Neural cell (in vitro differentiated cells): Measurements from ENCODE around the gene SLC9A3. TPM values are rescaled to one million over a fixed set of nuclear protein-coding genes. Genes with fewer than 3 reads are reported as not detected.

Experiments used
- H2AFZ ChIP-seq: fragments of 200-600, 300-800 bp; sonication (generic), shearing (Covaris generic); 2 replicates; pipeline ENCODE4 v1.6.0; 2014; ENCODE audit warnings: low read depth, mild to moderate bottlenecking, antibody characterized with exemption, low read length, moderate library complexity
- H3F3A ChIP-seq: fragments of 200-600 bp; shearing (Covaris generic); 2 replicates; pipeline ENCODE4 v1.6.1; 2016; ENCODE audit warnings: mild to moderate bottlenecking, moderate library complexity, mixed read lengths, antibody characterized with exemption, low read length; ENCODE audit not compliant: insufficient read depth, poor library complexity, severe bottlenecking
- H3K27ac ChIP-seq: fragments of 200-600, 300-800 bp; sonication (generic), shearing (Covaris generic); 2 replicates; pipeline ENCODE4 v1.5.1; 2014; ENCODE audit warnings: mild to moderate bottlenecking, low read length, moderate library complexity
- H3K27me3 ChIP-seq: fragments of 300-800, 200-600 bp; sonication (generic), shearing (Covaris generic); 2 replicates; pipeline ENCODE4 v1.6.0; 2014; ENCODE audit warnings: mild to moderate bottlenecking, low read depth, low read length, moderate library complexity; ENCODE audit not compliant: insufficient read depth
- H3K36me3 ChIP-seq: fragments of 300-800, 200-600 bp; sonication (generic), shearing (Covaris generic); 2 replicates; pipeline ENCODE4 v1.5.1; 2014; ENCODE audit warnings: mild to moderate bottlenecking, antibody characterized with exemption, low read length, moderate library complexity; ENCODE audit not compliant: insufficient read depth
- H3K4me2 ChIP-seq: fragments of 300-800, 200-600 bp; sonication (generic), shearing (Covaris generic); 2 replicates; pipeline ENCODE4 v1.6.0; 2014; ENCODE audit warnings: mild to moderate bottlenecking, low read length
- H3K4me3 ChIP-seq: fragments of 300-800, 200-600 bp; sonication (generic), shearing (Covaris generic); 2 replicates; pipeline ENCODE4 v1.5.1; 2014; ENCODE audit warnings: mild to moderate bottlenecking, low read length, moderate library complexity
- H3K79me2 ChIP-seq: fragments of 200-600 bp; shearing (Covaris generic); replicated peaks from 2 replicates; pipeline ENCODE4 v1.6.0; 2014; ENCODE audit warnings: mild to moderate bottlenecking, low read length, moderate library complexity; ENCODE audit not compliant: insufficient read depth
- H3K9ac ChIP-seq: fragments of 300-800, 200-600 bp; sonication (generic), shearing (Covaris generic); 2 replicates; pipeline ENCODE4 v1.6.1; 2016; ENCODE audit warnings: mild to moderate bottlenecking, low read length, mixed read lengths
- H3K9me2 ChIP-seq: fragments of 200-600 bp; shearing (Covaris generic); 2 replicates; pipeline ENCODE4 v1.6.1; 2016; ENCODE audit warnings: mild to moderate bottlenecking, low read length, mixed read lengths; ENCODE audit not compliant: insufficient read depth
- H3K9me3 ChIP-seq: fragments of 200-600, 300-800 bp; sonication (generic), shearing (Covaris generic); 2 replicates; pipeline ENCODE4 v1.6.1; 2016; ENCODE audit warnings: mild to moderate bottlenecking, mixed run types, low read length, moderate library complexity, mixed read lengths
- H4K20me1 ChIP-seq: fragments of 200-600 bp; shearing (Covaris generic); 2 replicates; pipeline ENCODE4 v1.6.1; 2016; ENCODE audit warnings: mild to moderate bottlenecking, mixed run types; ENCODE audit not compliant: insufficient read depth
- CTCF ChIP-seq: fragments of 450-650 bp; IDR thresholded peaks from 2 replicates; pipeline ENCODE4 v1.5.1; 2014; ENCODE audit warnings: antibody characterized with exemption, mild to moderate bottlenecking, moderate library complexity; ENCODE audit not compliant: poor library complexity, severe bottlenecking
- EP300 ChIP-seq: fragments of 450-650 bp; conservative IDR thresholded peaks from 2 replicates; pipeline ENCODE4 v1.6.1; 2014; ENCODE audit warnings: antibody characterized with exemption, mild to moderate bottlenecking, moderate library complexity; ENCODE audit not compliant: poor library complexity, severe bottlenecking
- EZH2 ChIP-seq: fragments of 200-600, 300-800 bp; shearing (Covaris generic), sonication (generic); IDR thresholded peaks from 2 replicates; pipeline ENCODE4 v1.6.1; 2014; ENCODE audit warnings: antibody characterized with exemption, low read length, borderline replicate concordance, mild to moderate bottlenecking; ENCODE audit not compliant: insufficient read depth, poor library complexity, severe bottlenecking
- MXI1 ChIP-seq: fragments of 450-650 bp; conservative IDR thresholded peaks from 2 replicates; pipeline ENCODE4 v1.6.1; 2014; ENCODE audit warnings: antibody characterized with exemption, mild to moderate bottlenecking; ENCODE audit not compliant: poor library complexity, severe bottlenecking
- POLR2AphosphoS5 ChIP-seq: IDR thresholded peaks from 2 replicates; pipeline ENCODE4 v1.6.1; 2012
- RAD21 ChIP-seq: fragments of 450-650 bp; conservative IDR thresholded peaks from 2 replicates; pipeline ENCODE4 v1.6.1; 2014; ENCODE audit warnings: antibody characterized with exemption, mild to moderate bottlenecking, moderate library complexity
- REST ChIP-seq: IDR thresholded peaks from 2 replicates; pipeline ENCODE4 v1.6.1; 2012; ENCODE audit warnings: borderline replicate concordance
- TAF1 ChIP-seq: IDR thresholded peaks from 2 replicates; pipeline ENCODE4 v1.6.1; 2012; ENCODE audit warnings: low read depth
- polyA plus RNA-seq: library from polyadenylated mRNA; depleted of rRNA; stranded (reverse); fragments of >200 nt; gene quantifications from 2 replicates; pipeline ENCODE4 v1.2.3, GENCODE V29; 2014

Gene SLC9A3
- polyA plus RNA-seq, 1 donor from 2014 or later = 4.0 TPM

DNA sequence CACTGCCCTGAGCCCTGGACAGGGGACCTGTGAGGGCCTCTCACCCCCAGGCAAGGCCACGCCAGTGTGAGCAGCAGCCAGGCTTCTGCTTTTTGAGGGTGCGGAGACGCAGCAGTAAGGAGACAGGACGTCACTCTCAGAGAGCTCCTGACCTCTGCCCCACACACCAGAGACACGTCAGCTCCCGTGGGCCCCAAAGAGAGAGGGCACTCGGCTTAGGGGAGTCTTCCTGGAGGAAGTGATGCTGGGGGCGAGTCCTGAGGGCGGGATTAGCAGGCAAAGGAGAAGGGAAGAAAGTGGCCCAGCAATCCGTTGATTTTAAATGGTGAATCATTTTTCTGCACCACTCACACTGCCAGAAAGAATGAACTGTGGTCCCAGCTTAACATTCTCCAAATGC is 24.0 kb upstream of the SLC9A3 start:
- H3K9me2 ChIP-seq = no peaks in the 10 kb centered on the region

GRCh38 chr5:547086-547924 is 23.1 kb upstream of the SLC9A3 start:
- no peak overlapping the region for H3K27ac ChIP-seq
- H3K27me3 ChIP-seq = peaks cover 3% of the 10 kb centered on the region
- no peaks in the 10 kb centered on the region for H3K9me3 ChIP-seq
- no peak overlapping the region for H3K4me2 ChIP-seq
- no peaks in the 10 kb centered on the region for H3K36me3 ChIP-seq
- no peak overlapping the region for H3K9ac ChIP-seq
- H3K9me2 ChIP-seq = no peaks in the 10 kb centered on the region
- no peaks in the 10 kb centered on the region for H4K20me1 ChIP-seq
- no peak overlapping the region for H2AFZ ChIP-seq
- H3F3A ChIP-seq = no peaks in the 10 kb centered on the region
- H3K79me2 ChIP-seq = no peaks in the 10 kb centered on the region
- H3K4me3 ChIP-seq = no peak overlapping the region
- no peak for TF ChIP-seq RAD21
- TF ChIP-seq CTCF = no peak
- no peak for TF ChIP-seq POLR2AphosphoS5
- no peak for TF ChIP-seq EZH2
- no peak for TF ChIP-seq MXI1
- no peak for TF ChIP-seq EP300

More for the DNA sequence above, 24.0 kb upstream of the SLC9A3 start:
- no peak overlapping the region for H3K27ac ChIP-seq
- no peaks in the 10 kb centered on the region for H3F3A ChIP-seq
- no peaks in the 10 kb centered on the region for H4K20me1 ChIP-seq
- H3K9ac ChIP-seq = no peak overlapping the region
- TF ChIP-seq REST (no peak), EP300 (no peak), TAF1 (no peak), CTCF (no peak)
- no peak overlapping the region for H3K4me2 ChIP-seq
- no peaks in the 10 kb centered on the region for H3K36me3 ChIP-seq
- H3K79me2 ChIP-seq = no peaks in the 10 kb centered on the region
- no peak overlapping the region for H3K4me3 ChIP-seq
- no peaks in the 10 kb centered on the region for H3K9me3 ChIP-seq
- no peak overlapping the region for H2AFZ ChIP-seq
- peaks cover 3% of the 10 kb centered on the region for H3K27me3 ChIP-seq
